Loucy (cell line): Measurements from ENCODE around the gene LDLRAD4.

Experiments
- CTCF ChIP-seq: fragments of 200-600 bp; sonication (generic); conservative IDR thresholded peaks from 2 replicates; pipeline ENCODE4 v1.5.1; 2014; ENCODE audit warnings: mild to moderate bottlenecking, antibody characterized with exemption, low read length
- EZH2phosphoT487 ChIP-seq: fragments of 200-600 bp; IDR thresholded peaks from 2 replicates; pipeline ENCODE4 v1.6.1; 2018; ENCODE audit warnings: antibody characterized with exemption, mild to moderate bottlenecking, moderate library complexity, borderline replicate concordance

GRCh38 chr18:13300029-13300428, 81.5 kb downstream of the LDLRAD4 start:
- TF ChIP-seq CTCF (no peak), EZH2phosphoT487 (no peak)
